Measurements from ENCODE around the gene OSBPL9. TPM values are rescaled to one million over a fixed set of nuclear protein-coding genes. Genes with fewer than 3 reads are reported as not detected.

Gene OSBPL9
- total RNA-seq, 1 experiment from 2014 or later: 62.4 TPM

GRCh38 chr1:51679435-51679834 lies 62.5 kb downstream of the OSBPL9 start:
- POLR2A ChIA-PET (ENCODE audit: low non-redundant PET): no interaction called here
- BruUV-seq (replicated peaks): no TSS peak
- intact Hi-C loops (cut with micrococcal nuclease; ENCODE audit: unreplicated experiment): no loop called here

GRCh38 chr1:51684776-51685175 lies 67.9 kb downstream of the OSBPL9 start:
- intact Hi-C loops (cut with micrococcal nuclease; ENCODE audit: unreplicated experiment): no loop called here
- DNase-seq (ENCODE audit: low spot score): no peak
- BruUV-seq (replicated peaks): no TSS peak
- H3K27ac ChIP-seq (ENCODE audit: low read depth, low read length, poor library complexity, severe bottlenecking): no peak overlapping the region
- CTCF ChIA-PET: interaction anchor here (0.6 kb wide), 1 partner anchor 14 kb away, joined by 6 read pairs; no protein-coding TSS in a partner anchor
- TF ChIP-seq CTCF (conservative IDR thresholded peaks at IDR 0.05; ENCODE audit: low read depth, low read length): no peak
- no peak for TF ChIP-seq EZH2 (IDR thresholded peaks at IDR 0.05; ENCODE audit: borderline replicate concordance, low read depth, low read length, poor library complexity, severe bottlenecking)
- no peaks in the 10 kb centered on the region for H3K36me3 ChIP-seq (ENCODE audit: insufficient read depth, low read length, poor library complexity, severe bottlenecking)
- no peaks in the 10 kb centered on the region for H3K27me3 ChIP-seq (replicated peaks; ENCODE audit: insufficient read depth, low read depth, low read length, poor library complexity)
- H3K4me3 ChIP-seq (ENCODE audit: low read depth, low read length, poor library complexity, severe bottlenecking): no peak overlapping the region
- POLR2A ChIA-PET (ENCODE audit: low non-redundant PET): no interaction called here
- H3K4me1 ChIP-seq (ENCODE audit: insufficient read depth, low read length, poor library complexity, severe bottlenecking): peaks cover 14% of the 10 kb centered on the region
- H3K9me3 ChIP-seq (ENCODE audit: low read depth, low read length, poor library complexity, severe bottlenecking): no peaks in the 10 kb centered on the region

More at GRCh38 chr1:51679435-51679834, 62.5 kb downstream of the OSBPL9 start:
- no peak for TF ChIP-seq CTCF (conservative IDR thresholded peaks at IDR 0.05; ENCODE audit: low read depth, low read length)
- no peak for TF ChIP-seq EZH2 (IDR thresholded peaks at IDR 0.05; ENCODE audit: borderline replicate concordance, low read depth, low read length, poor library complexity, severe bottlenecking)
- Histone ChIP-seq H3K9me3 (ENCODE audit: low read depth, low read length, poor library complexity, severe bottlenecking) (no peaks in the 10 kb centered on the region), H3K27ac (ENCODE audit: low read depth, low read length, poor library complexity, severe bottlenecking) (no peak overlapping the region), H3K4me3 (ENCODE audit: low read depth, low read length, poor library complexity, severe bottlenecking) (no peak overlapping the region), H3K4me1 (ENCODE audit: insufficient read depth, low read length, poor library complexity, severe bottlenecking) (no peaks in the 10 kb centered on the region), H3K36me3 (ENCODE audit: insufficient read depth, low read length, poor library complexity, severe bottlenecking) (no peaks in the 10 kb centered on the region), H3K27me3 (replicated peaks; ENCODE audit: insufficient read depth, low read depth, low read length, poor library complexity) (no peaks in the 10 kb centered on the region)
- DNase-seq (ENCODE audit: low spot score): no peak
- CTCF ChIA-PET: no interaction called here

GRCh38 chr1:51686450-51686849 lies 69.6 kb downstream of the OSBPL9 start:
- POLR2A ChIA-PET (ENCODE audit: low non-redundant PET): no interaction called here
- intact Hi-C loops (cut with micrococcal nuclease; ENCODE audit: unreplicated experiment): no loop called here

More at GRCh38 chr1:51686450-51686849, 69.6 kb downstream of the OSBPL9 start:
- Histone ChIP-seq H3K4me1 (ENCODE audit: insufficient read depth, low read length, poor library complexity, severe bottlenecking) (peaks cover 21% of the 10 kb centered on the region), H3K27ac (ENCODE audit: low read depth, low read length, poor library complexity, severe bottlenecking) (no peak overlapping the region), H3K4me3 (ENCODE audit: low read depth, low read length, poor library complexity, severe bottlenecking) (no peak overlapping the region), H3K9me3 (ENCODE audit: low read depth, low read length, poor library complexity, severe bottlenecking) (no peaks in the 10 kb centered on the region), H3K36me3 (ENCODE audit: insufficient read depth, low read length, poor library complexity, severe bottlenecking) (no peaks in the 10 kb centered on the region), H3K27me3 (replicated peaks; ENCODE audit: insufficient read depth, low read depth, low read length, poor library complexity) (no peaks in the 10 kb centered on the region)
- no peak for TF ChIP-seq EZH2 (IDR thresholded peaks at IDR 0.05; ENCODE audit: borderline replicate concordance, low read depth, low read length, poor library complexity, severe bottlenecking)
- TF ChIP-seq CTCF (conservative IDR thresholded peaks at IDR 0.05; ENCODE audit: low read depth, low read length): no peak
- no peak for DNase-seq (ENCODE audit: low spot score)
- no TSS peak for BruUV-seq (replicated peaks)
- CTCF ChIA-PET: no interaction called here

Measured in A673 (cell line).